Measurements from ENCODE around the gene CTXN2. TPM values are rescaled to one million over a fixed set of nuclear protein-coding genes. Genes with fewer than 3 reads are reported as not detected.

The CTXN2 gene
- total RNA-seq, 2 donors from 2014 or later: not detected

DNA sequence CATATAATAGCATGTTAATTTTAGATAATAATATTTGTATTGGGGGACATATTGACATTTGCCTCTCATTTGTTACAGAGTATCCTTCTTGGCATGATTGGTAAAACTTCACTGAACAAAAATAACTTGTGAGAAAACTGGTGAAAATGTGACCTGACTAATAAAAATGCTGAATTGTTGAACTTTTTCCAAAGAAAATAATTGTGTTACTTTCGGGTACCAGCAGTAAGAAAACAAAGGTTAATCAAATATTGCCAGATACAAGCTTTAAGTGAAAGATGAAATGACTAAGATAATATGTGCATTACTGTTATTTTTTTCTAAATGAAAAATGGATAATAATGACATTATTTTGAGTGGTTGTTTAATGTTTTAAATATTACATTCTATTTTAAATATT is 29.8 kb downstream of the CTXN2 start:
- DNase-seq (ENCODE audit: low spot score): no peak
- intact Hi-C loops (cut with DNase I): no loop called here

DNA sequence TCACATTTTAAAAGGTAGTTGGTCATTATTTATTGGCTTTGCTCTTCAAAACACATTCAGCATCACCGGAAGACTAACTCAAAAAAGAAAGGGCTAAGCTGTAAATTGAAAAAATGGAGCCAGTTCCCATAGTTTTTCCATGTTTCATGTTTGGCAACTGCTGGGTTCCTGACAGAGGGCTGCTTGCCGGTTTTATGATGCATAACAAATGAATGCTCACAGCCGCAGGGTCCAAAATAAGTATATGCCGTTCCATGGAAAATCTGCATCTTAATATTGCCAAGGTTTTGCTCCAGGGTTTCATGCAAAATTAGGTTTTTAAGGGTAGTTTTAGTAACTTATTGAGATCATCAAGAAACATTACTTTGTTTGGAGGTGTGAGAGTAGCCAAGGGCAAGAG is 30.4 kb downstream of the CTXN2 start:
- intact Hi-C loops (cut with DNase I): no loop called here
- no peak for DNase-seq (ENCODE audit: low spot score)

DNA sequence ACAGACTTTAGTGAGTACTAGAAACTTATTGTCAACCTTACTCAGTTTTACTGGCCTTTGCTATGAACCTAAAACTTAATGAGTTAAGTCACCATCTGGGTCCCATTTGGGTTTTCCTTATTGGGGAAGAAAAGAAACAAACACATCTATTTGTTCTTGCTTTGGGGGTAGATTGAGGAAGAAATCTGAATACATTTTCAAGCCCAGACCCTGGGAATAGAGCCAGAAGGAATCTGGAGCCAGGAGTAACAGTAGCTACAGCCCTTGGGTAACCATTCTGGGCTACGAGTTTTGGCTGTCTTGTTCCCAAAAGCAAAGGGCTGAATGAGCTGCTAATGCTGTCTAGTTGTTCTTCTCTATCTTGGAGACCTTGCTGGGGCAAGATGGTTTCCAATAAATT is 31.2 kb downstream of the CTXN2 start:
- intact Hi-C loops (cut with DNase I): no loop called here
- DNase-seq (ENCODE audit: low spot score): no peak

DNA sequence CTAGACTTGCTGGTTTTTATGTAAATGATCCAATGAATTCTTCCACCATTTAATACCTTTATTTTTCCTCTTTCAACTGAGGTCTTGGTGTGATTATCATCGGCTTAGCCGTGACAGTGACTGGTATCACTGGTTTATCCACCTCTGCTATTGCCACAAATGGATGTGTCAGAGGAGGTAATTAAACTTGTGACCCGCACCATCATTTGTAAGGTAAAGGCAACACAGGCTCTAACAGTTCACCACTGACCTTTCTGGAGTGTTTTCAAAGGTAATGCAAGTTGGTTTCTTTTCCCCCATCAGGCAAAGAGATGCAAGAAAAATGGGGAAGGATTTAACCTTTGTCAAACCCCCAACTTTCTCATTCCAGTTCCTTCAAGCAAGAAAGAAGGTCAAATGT is 34.3 kb downstream of the CTXN2 start:
- intact Hi-C loops (cut with DNase I): no loop called here
- no peak for DNase-seq (ENCODE audit: low spot score)

DNA sequence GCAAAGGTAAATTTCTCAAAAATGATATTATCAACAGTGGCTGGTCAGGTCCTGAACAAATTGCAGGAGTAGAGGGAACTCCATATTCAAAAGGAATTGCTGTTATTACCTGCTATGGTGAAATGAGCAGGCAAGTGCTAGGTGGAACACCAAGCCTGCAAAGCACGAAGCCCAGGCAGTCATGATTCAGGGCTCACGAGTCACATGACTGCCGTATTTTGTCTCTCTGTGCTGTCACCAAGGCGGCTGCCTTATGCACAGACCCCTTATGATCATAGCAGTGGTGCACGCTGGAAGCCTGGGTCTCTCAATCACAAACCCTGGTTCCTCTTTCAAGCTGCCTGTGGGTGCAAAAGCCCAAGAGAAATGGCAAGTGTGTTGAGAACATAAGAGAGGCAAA is 39.0 kb downstream of the CTXN2 start:
- intact Hi-C loops (cut with DNase I): no loop called here
- no peak for DNase-seq (ENCODE audit: low spot score)

DNA sequence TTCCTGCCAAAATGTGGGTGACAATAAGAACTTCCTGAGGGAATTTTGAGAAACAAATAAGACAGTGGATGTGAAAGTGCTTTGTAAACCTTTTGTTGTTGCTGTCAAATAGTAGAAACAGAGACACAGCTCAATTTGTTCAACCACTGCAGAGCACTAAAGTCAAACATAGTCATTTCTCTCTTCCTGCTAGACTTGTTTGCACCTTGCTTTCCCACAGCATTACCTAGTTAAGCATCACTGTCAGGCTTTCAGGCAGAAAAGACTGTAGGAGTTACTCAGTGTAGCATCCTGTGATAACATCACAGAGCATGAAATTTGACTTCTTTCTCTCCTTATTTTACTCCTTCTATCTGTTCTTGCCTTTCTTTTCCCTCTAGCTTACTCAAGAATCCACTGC is 41.8 kb downstream of the CTXN2 start:
- no peak for DNase-seq (ENCODE audit: low spot score)
- intact Hi-C loops (cut with DNase I): no loop called here

DNA sequence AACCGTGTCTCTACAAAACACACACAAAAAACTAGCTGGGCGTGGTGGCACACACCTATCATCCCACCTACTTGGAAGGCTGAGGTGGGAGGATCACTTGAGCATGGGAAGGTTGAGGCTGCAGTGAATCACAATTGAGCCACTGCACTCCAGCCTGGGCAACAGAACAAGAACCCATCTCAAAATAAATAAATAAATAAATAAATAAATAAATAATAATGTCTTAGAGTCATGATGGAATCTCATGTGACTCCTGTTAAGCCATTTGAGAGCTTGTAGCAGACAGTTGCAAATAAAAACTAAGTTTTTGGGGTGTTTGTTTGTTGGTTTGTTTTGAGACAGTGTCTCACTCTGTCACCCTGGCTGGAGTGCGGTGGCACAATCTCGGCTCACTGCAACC is 47.9 kb downstream of the CTXN2 start:
- intact Hi-C loops (cut with DNase I): no loop called here
- no peak for DNase-seq (ENCODE audit: low spot score)

DNA sequence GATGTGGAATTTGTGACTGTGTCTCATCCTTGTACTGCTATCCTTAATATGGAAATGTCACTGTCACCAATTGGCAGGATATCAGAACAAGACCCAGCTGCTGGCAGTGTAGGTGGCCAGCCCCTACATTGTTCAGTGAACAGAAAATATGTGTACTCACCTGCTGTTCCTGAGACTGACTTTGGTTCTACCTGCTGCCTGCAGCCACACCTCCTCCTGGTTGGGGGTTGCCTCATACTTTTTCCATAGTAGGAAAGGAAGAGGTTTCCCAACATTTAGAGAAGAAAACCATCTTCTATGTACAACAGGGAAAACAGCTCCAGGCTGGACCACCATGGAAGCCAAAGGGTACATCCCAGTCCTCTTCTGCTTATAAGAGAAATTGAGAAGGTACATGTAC is 50.5 kb downstream of the CTXN2 start:
- no peak for DNase-seq (ENCODE audit: low spot score)
- intact Hi-C loops (cut with DNase I): no loop called here

DNA sequence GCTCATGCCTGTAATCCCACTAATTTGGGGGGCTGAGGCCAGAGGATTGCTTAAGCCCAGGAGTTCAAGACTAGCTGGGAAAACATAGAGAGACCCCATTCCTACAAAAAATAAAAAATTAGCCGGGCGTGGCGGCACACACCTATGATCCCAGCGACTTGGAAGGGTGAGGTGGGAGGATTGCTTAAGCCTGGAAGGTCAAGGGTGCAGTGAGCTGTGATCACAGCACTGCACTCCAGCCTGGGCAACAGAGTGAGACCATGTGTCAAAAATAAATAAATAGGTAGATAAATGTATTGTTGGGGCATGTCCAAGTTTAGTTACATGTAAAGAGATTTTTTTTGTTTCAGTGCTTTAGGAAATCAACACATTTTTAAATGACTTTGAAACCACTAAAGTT is 51.1 kb downstream of the CTXN2 start:
- intact Hi-C loops (cut with DNase I): no loop called here
- DNase-seq (ENCODE audit: low spot score): no peak

DNA sequence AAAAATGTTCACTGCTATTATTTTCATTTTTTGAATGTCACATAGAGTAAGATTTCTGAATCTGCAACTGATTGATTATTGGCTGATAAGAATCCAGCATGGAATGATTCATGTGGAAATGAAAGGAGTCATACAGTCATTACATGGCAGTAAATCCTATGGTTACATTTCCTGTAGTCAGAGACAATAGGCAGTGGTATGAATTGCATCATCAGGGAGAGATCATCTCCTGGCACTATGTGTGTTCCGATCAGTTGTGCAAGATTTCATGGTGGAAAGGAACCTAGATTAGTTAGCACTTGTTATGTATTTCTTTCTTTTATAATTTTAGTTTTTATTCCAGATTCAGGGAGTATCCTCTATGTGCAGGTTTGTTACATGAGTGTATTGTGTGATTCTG is 53.5 kb downstream of the CTXN2 start:
- no peak for DNase-seq (ENCODE audit: low spot score)
- intact Hi-C loops (cut with DNase I): loop anchor here in 1 of 2 donors (5.0 kb wide), 1 partner anchor 488 kb away; no protein-coding TSS in a partner anchor

DNA sequence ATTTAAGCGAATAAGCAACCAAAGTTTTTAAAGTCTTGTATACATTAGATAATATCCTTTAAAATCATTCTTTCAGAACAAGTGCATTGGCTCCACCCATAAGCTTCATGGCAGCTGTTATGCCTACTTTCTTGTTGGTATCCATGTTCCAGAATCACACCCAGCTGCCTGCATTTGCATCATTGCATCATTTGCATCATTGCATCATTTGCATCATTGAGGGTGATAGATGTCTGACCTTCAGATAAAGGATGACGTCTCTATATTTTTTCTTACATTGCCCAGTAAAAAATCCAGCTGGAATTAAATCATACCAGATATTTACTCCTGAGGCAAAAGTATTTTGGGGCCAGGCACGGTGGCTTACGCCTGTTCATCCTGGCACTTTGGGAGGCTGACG is 56.9 kb downstream of the CTXN2 start:
- intact Hi-C loops (cut with DNase I): loop anchor here in 1 of 2 donors (5.0 kb wide), 1 partner anchor 491 kb away; no protein-coding TSS in a partner anchor
- DNase-seq (ENCODE audit: low spot score): no peak

DNA sequence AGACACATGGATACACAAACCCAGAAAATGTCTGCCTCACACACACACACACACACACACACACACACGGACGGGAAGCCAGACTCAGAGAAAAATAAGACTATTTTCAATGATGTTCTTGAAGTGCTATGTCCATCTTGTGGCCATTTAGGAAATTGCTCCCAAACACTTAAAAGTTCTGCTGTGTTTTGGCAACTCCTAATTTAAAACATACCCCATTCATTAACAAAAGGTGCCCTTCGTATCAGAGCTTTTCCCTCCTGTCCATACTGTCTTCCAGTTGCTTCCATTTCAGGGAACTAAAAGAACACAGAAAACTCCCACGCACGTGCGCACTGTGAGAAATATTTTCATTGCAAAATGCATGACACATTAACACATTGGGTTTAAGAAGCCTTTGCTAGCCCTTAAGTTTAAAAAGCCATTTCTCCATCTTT is 59.2 kb downstream of the CTXN2 start:
- intact Hi-C loops (cut with DNase I): no loop called here
- no peak for DNase-seq (ENCODE audit: low spot score)

DNA sequence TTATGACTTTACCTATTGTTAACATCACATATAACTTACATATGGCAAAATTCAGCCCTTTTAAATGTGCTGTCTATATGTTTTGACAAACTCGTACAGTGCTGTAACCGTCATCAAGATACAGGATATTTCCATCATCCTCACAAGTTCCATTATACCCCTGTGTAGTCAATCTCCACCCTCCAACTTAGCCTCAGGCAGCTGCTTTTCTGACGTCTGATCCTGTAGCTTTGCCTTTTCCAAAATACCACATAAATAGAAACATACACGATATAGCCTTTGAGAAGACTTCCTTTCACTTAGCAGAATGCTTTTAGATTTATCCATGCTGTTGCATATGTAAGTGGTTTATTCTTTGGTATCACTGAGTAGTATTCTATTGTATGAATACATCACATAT is 61.7 kb downstream of the CTXN2 start:
- intact Hi-C loops (cut with DNase I): no loop called here
- DNase-seq (ENCODE audit: low spot score): no peak

Other genes starting within 250 kb of the CTXN2 start
- not detected for gene SLC24A5, start 70.7 kb upstream of the CTXN2 start, total RNA-seq
- gene MYEF2, start 13.4 kb upstream of the CTXN2 start, total RNA-seq: 10 to 100 TPM; 16.5 to 34.5 TPM
- not detected for gene SLC12A1, start 14.6 kb downstream of the CTXN2 start, total RNA-seq
- 10 to 100 TPM; 63.7 to 66.5 TPM for gene DUT, start 139.8 kb downstream of the CTXN2 start, total RNA-seq

Data from posterior vena cava (tissue), 2 donors.